HG03135 (cell line): Measurements from ENCODE around the gene APOO.

Experiments
- ATAC-seq: cut with Tn5 transposase; IDR thresholded peaks from one replicate; pipeline ENCODE4 v1.9.1; 2021; ENCODE audit warnings: mild to moderate bottlenecking, moderate library complexity; ENCODE audit not compliant: unreplicated experiment

APOO gene

GRCh38 chrX:23820235-23820782 lies 87.4 kb downstream of the APOO start:
- no peak for ATAC-seq

DNA sequence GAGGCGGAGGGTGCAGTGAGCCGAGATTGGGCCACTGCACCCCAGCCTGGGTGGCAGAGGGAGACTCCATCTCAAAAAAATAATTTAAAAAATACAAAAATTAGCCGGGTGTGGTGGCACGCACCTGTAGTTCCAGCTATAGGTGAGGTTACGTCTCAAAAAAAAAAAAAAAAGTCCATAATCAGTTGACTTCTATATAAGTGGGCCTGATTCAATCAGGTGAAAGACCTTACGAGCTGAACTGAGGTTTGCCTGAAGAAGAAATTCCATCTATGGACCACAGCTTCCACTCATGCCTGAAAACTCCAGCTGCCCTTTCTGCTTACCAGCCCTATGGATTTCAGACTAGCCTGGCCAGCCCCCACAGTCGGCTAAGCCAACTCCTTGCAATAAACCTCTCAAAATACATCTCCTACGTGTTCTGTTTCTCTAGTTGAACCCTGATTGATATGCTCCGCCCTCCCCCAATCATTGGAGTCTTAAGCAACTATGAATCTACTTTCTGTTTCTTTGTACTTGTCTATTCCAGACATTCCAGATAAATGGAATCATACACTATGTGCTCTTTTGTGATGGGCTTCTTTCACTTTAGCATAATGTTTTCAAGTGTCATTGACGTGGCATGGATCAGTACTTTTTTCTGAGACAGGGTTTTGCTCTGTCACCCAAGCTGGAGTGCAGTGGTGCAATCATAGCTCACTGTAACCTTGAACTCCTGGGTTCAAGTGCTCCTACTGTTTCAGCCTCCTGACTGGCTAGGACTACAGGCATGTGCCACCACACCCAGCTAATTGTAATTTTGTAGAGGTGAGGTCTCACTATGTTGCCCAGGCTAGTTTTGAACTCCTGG lies 88.1 kb downstream of the APOO start:
- no peak for ATAC-seq

DNA sequence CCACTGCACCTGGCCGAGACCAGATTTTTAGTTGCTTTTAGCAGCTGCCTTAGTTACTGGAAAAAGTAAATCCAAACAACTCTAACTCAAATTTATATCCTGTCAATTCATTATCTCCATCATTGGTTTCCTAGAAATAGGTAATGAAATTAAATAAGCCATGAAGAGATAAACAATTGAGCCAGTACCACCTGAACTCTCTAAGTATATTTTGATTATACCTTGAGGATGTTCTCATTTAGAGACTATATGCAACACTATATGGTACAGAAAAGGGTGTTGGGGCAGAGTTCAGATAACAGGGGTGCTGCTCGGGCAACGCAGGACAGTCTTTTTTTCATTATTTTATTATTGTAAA lies 89.8 kb downstream of the APOO start:
- ATAC-seq: no peak

DNA sequence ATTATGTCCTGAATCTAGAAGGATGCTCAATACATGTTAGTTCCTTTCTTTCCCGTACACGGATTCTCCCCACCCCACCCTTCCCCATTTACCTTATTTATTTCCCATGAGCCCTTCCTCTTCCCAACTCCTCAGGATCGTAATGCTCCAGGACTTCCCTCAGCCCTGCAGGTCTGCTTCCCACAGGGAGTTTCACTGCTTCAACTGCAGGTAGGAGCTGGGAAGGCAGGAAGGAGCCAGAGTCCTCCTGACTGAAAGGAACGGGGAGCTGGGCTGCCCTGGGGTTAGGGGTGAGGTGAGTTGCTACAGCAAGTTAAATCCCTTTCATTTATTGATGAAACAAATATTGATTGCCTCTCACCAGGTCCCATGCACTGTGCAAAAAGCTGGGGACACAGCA lies 91.6 kb downstream of the APOO start:
- no peak for ATAC-seq

DNA sequence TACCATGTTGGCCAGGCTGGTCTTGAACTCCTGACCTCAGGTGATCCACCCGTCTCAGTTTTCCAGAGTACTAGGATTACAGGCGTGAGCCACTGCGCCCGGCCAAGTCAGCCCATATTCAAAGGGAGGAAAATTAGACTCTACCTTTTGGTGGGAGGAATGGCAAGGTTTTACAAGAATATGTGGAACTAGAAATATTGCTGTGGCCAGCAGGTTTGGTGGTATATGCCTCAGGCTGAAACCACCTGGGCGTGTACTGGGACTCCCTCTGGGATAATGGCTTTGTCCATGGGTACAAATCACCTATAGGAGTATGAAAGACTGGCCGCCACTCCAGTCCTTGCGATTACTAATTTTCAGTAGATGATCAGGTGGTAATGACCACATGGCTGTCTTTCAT lies 92.4 kb downstream of the APOO start:
- no peak for ATAC-seq

DNA sequence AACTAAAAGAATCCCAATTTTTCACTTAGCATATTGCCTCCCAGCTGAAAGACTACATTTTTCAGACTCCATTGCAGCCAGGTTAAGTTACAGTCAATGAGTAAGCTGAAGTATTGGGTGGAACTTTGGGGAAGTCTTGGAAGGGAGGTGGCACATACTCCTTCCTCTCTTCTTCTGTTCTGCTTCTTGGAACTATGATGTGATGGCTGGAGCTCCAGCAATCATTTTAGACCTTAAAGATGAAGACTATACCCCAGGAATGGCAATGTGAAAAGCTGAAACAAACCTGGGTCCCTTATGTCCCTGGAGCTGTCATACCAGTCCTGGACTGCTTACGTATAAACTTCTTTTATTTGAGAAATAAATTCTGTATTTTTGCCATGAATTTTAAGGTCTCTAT lies 93.9 kb downstream of the APOO start:
- no peak for ATAC-seq

GRCh38 chrX:23811656-23812055 lies 96.1 kb downstream of the APOO start:
- no peak for ATAC-seq

DNA sequence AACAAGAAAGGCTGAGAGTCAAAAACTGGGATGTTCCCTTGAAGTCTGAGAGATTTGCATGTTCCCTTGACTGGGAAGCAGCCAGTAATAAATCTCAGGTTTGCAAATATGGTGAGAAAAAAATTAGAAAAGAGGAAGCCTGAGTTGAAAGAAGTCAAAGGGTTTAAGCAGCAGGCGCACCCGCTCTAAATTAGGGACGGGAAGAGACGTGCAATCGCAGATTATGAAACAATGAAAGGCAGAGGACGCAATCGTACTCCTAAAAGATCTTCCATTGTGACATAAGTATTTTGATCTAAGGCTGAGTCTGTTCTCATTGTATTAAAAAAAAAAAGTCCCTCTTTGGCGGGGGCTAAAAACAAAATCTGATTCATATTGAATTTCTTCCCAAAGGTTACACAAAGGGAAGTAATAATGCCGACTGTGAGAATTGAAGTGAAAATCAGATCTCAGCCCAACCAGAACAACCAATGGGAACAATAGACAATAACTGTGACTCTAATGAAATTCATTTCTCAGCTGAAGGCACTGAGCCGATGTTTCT lies 96.6 kb downstream of the APOO start:
- no peak for ATAC-seq

DNA sequence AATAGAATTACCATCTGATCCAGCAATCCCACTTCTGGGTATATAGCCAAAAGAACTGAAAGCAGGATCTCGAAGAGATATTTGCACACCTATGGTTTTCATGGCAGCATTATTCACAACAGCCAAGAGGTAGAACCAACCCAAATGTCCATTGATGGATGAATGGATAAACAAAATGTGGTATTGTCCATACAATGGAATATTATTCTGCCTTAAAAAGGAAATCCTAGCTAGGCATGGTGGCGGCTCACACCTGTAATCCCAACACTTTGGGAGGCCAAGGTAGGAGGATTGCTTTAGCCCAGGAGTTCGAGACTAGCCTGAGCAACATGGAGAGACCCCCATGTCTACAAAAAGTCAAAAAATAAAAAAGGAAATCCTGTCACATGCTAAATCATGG lies 97.5 kb downstream of the APOO start:
- ATAC-seq: no peak

- no peak for ATAC-seq
Observed at GRCh38 chrX:23805389-23805788, 102.3 kb downstream of the APOO start.

DNA sequence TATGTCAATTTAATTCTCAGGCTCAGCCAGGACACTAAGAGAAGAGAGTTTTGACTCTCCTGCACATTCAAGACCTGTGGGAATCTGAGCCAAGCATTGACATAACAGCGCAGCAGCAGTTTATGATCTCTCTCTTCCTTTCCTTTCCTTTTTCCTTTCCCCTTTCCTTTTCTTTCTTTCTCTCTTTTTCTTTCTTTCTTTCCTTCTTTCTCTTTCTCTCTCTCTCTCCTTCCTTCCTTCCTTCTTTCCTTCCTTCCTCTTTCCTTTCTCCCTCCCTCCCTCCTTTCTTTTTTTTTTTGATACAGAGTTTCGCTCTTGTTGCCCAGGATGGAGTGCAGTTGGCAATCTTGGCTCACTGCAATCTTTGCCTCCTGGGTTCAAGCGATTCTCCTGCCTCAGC lies 103.2 kb downstream of the APOO start:
- ATAC-seq: no peak

GRCh38 chrX:23803931-23804381 lies 103.8 kb downstream of the APOO start:
- no peak for ATAC-seq

- no peak for ATAC-seq
Observed at GRCh38 chrX:23802431-23802830, 105.3 kb downstream of the APOO start.

GRCh38 chrX:23799469-23800065 lies 108.2 kb downstream of the APOO start:
- ATAC-seq: no peak

GRCh38 chrX:23797371-23798128 lies 110.2 kb downstream of the APOO start:
- ATAC-seq: no peak

- ATAC-seq: no peak
Observed at GRCh38 chrX:23795221-23795620, 112.5 kb downstream of the APOO start.

GRCh38 chrX:23792861-23793553 lies 114.7 kb downstream of the APOO start:
- no peak for ATAC-seq

- ATAC-seq: no peak
Observed at GRCh38 chrX:23790155-23790497, 117.6 kb downstream of the APOO start.

DNA sequence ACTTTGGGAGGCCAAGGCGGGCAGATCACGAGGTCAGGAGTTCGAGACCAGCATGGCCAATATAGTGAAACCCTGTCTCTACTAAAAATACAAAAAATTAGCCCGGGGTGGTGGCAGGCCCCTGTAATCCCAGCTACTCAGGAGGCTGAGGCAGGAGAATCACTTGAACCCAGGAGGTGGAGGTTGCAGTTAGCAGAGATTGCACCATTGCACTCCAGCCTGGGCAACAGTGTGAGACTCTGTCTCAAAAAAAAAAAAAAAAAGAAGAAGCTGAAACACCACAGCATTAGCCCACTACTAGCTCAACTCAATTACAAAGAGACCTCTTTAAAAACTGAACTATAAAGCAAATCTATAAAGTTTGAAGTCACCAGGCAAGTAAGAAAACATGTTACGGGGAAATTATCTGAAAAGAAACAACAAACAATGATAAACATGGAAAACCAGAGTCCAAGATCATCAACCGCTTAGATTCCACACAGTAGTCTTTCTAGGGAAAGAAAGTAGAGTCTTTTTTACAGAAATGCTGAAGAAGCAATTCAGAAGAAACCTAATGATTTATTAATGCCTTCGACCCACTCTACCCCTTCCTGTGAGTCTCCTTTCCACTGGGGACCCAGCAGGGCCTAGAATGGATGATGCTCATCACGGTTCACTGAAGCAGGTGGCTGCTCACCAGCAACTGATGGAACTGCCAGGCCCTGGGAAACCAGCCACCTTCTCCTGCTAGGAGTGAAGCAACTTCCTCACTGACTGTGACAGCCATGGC lies 118.2 kb downstream of the APOO start:
- ATAC-seq: no peak

- no peak for ATAC-seq
Observed at GRCh38 chrX:23788946-23789345, 118.8 kb downstream of the APOO start.
